GM12801 (cell line): ENCODE measurements around the gene DCAF7.

Experiments used
- TF ChIP-seq, protein P1 (sequence below): IDR thresholded peaks from one replicate; pipeline ENCODE4 v1.5.1; 2011; ENCODE audit warnings: control low read depth; ENCODE audit not compliant: insufficient read length; ENCODE audit errors: extremely low read depth

The DCAF7 gene

DNA sequence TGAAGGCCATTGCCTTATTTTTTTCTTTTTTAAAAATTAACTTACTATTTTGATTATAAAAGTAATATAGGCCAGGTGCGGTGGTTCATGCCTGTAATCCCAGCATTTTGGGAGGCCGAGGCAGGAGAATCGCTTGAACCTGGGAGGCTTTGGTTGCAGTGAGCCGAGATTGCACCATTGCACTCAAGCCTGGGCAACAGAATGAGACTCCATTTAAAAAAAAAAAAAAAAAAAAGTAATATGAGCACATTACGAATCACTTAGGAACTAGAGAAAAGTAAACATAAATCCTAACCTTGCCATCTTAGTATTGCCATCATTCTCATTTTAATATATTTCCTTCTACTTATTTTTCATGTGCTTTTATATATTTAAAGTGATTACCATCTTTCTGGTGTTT is 37.5 kb downstream of the DCAF7 start:
- TF ChIP-seq, protein P1, sequence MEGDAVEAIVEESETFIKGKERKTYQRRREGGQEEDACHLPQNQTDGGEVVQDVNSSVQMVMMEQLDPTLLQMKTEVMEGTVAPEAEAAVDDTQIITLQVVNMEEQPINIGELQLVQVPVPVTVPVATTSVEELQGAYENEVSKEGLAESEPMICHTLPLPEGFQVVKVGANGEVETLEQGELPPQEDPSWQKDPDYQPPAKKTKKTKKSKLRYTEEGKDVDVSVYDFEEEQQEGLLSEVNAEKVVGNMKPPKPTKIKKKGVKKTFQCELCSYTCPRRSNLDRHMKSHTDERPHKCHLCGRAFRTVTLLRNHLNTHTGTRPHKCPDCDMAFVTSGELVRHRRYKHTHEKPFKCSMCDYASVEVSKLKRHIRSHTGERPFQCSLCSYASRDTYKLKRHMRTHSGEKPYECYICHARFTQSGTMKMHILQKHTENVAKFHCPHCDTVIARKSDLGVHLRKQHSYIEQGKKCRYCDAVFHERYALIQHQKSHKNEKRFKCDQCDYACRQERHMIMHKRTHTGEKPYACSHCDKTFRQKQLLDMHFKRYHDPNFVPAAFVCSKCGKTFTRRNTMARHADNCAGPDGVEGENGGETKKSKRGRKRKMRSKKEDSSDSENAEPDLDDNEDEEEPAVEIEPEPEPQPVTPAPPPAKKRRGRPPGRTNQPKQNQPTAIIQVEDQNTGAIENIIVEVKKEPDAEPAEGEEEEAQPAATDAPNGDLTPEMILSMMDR: no peak

DNA sequence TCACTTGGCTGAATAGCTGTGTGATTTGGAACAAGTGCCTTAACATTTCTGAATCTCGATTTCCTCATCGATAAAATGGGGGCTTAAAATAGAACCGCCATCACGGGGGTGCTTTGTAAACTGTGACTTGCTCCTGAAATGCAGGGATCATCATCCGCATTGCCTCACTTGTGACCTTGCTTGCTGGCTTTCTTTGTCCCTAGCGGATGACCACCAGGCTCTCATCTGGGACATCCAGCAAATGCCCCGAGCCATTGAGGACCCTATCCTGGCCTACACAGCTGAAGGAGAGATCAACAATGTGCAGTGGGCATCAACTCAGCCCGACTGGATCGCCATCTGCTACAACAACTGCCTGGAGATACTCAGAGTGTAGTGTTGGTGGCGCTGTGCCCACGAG is 38.5 kb downstream of the DCAF7 start:
- TF ChIP-seq, protein P1: no peak

DNA sequence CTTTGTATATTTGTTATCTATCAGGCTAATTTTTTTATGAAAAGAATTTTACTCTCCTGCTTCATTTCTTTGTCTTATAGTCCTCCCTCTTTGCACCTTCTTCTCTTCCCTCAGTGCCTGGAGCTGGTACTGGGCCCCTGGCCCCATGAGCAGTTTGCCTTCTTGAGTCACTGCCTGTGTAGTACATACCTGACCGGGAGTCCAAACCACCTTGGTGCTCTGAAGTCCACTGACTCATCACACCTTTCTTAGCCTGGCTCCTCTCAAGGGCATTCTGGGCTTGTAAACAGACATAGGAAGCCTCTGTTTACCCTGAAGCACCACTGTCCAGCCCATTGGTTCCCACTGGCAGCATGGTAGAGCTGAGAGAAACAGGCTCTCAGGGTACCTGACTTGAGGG is 39.4 kb downstream of the DCAF7 start:
- TF ChIP-seq, protein P1: no peak

DNA sequence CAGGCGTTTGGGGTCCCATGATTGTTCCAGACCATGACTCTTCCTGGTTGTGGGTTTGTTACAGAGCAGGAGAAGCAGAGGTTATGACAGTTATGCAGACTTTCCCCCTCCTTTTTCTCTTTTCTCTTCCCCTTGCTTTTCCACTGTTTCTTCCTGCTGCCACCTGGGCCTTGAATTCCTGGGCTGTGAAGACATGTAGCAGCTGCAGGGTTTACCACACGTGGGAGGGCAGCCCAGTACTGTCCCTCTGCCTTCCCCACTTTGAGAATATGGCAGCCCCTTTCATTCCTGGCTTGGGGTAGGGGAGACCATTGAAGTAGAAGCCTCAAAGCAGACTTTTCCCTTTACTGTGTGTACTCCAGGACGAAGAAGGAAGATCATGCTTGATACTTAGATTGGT is 42.5 kb downstream of the DCAF7 start:
- TF ChIP-seq, protein P1: no peak

DNA sequence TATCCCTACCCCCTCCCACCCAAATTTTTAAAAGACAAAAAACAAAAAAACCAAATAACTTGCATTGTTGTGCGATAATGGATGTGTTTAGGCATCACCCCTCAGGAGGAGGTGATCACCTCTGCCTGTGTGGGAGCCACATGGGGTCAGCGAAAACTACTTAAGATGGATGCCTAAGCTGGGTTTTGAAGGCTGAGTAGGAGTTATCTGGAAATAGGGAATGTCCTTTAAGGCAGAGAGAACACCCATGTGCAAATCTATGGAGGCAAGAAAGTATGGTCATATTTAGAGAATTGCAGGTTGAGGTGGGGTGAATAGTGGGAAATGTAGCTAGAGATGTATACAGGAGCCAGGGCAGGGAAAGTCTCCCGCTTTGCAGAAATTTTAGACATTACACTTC is 44.9 kb downstream of the DCAF7 start:
- TF ChIP-seq, protein P1: no peak

DNA sequence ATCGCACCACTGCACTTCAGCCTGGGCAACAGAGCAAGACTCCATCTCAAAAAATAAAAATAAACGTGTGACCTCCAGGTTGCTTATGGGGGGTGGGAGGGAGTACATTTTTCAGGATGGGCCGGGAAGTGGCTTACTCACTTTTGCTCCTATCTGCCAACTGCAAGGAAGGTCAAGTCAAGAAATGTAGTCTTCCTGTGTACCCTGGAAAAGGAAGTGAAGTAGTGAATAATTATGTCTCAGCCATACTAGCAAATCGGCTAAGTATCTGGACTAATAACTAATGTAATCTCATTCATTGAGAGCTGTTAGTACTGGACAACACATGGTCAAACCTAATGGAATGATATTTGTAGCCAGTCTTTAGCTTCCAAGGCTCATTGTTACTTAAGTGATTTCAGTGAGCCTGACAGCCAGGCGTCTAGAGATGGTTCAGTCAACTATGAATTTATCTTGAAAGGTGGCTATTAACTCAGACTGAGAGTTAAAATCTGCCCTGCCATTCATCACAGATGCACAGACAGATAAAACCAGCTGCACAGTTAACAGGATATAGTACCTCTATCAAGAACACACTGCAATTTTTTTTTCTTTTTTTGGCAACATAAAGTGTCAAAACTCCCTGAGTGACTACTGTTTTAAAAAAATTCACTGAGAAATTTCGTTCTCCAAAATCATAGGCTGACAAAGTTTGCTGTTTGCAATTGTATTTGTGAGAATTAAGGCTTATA is 46.7 kb downstream of the DCAF7 start:
- TF ChIP-seq, protein P1: no peak

DNA sequence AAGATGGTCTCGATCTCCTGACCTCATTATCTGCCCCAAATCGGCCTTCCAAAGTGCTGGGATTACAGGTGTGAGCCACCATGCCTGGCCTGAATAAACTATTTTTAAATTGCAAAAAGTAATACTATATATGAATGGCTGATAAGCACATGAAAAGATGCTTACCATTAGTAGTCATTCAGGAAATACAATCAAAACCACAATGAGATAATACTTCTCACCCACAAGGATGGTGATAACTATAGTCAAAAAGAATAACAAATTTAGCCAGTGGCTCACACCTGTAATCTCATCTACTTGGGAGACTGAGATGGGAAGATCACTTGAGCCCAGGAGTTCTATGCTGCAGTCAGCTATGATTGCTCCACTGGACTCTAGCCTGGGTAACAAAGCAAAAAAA is 48.0 kb downstream of the DCAF7 start:
- TF ChIP-seq, protein P1: no peak
